HG03103 (cell line): ENCODE data around the gene AOAH.

Source experiments
- ATAC-seq: cut with Tn5 transposase; IDR thresholded peaks from one replicate; pipeline ENCODE4 v1.9.1; 2021; ENCODE audit warnings: low read depth; ENCODE audit not compliant: unreplicated experiment

Gene AOAH, protein sequence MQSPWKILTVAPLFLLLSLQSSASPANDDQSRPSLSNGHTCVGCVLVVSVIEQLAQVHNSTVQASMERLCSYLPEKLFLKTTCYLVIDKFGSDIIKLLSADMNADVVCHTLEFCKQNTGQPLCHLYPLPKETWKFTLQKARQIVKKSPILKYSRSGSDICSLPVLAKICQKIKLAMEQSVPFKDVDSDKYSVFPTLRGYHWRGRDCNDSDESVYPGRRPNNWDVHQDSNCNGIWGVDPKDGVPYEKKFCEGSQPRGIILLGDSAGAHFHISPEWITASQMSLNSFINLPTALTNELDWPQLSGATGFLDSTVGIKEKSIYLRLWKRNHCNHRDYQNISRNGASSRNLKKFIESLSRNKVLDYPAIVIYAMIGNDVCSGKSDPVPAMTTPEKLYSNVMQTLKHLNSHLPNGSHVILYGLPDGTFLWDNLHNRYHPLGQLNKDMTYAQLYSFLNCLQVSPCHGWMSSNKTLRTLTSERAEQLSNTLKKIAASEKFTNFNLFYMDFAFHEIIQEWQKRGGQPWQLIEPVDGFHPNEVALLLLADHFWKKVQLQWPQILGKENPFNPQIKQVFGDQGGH

DNA sequence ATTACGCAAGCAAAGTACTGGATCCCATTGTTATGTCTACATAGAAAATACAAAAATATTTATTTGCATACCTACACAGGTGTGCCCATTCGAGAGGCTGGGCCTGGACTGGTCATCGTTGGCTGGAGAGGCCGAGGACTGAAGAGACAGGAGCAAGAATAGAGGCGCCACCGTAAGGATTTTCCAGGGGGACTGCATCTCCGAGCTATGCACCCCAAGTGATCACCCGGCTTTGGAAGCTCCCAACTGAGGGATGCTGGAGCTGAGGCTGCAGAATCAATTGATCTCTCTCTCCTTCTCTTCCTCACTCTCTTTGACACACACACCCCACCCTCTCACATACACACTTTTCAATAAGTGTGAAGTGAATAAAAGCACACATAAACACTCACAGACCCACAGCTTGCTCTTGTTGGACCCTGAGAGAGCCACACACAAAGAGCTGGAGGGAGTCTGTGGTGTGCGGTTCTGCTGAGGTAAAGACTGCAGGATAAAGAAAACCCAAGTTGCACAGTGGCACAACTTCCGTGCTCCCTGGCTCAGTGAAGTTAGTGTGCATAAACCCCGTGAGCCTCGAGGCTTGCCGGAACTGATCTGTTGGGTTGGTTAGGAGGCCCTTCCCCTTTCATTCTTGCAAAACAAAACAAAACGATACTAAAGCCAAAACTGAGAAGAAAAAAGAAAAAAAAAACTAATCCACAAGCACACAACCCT, at the start of gene AOAH:
TSS of gene AOAH (minus strand) at position 544 of the 714 bp plus-strand sequence. CDS start at position 198, 346 bp downstream.
- peak; percentile 96 for ATAC-seq

DNA sequence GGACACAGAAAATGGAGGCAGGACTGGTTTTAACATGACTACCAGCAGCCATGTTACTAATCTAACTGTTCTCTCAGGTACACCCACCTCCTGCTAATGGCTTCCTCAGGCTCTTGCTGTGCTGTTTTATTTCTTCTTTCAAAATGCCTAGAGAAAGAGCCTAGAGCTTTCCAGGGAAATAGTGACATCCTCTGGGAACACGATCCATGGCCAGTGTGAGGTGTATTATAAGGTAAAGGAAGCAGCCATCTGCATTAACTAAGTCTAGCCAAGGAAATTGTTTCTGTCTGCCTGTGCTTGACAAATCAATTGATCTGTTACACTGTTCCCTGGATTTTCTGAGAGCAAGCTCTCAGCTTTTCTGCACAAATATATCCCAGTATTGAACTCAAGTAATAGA, 42.2 kb upstream of the AOAH start:
- ATAC-seq = no peak

DNA sequence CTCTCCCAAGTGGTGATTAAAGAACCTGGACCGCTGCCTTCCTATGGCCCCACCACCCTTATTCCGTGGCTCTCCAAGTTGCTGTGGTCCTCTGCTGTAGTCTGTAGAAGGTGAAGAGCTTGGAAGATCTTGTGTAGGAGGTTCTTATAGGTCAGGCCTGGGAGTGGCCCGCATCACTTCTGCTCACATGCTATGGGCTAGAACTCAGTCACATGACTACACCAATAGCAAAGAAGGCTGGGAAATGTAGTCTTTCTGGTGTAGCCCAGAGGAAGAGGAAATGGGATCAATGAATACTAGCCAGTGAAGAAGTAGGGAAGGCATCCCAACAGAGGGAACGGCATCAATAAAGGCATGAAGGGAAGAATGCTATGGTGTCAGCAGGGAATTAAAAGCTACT, 41.3 kb upstream of the AOAH start:
- ATAC-seq = no peak

DNA sequence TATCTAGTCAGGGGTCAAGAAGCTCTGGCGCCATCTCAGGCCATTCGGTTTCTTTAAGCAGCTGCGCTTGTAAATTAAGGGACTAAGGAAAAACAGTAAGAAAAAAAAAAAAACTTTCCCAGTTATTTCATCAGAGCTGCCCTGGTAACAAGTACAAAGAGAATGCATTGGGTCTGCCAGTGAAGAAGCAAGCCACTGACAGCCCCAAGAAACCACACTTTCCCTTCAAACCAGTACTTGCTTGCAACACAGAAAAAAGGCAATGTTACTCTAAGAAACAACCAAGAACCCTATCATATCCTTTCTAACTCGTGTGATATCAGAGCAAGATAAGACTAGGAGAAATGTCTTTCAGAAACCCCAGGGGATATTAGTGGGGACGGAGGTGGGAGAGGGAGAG, 40.6 kb upstream of the AOAH start:
- ATAC-seq = no peak

DNA sequence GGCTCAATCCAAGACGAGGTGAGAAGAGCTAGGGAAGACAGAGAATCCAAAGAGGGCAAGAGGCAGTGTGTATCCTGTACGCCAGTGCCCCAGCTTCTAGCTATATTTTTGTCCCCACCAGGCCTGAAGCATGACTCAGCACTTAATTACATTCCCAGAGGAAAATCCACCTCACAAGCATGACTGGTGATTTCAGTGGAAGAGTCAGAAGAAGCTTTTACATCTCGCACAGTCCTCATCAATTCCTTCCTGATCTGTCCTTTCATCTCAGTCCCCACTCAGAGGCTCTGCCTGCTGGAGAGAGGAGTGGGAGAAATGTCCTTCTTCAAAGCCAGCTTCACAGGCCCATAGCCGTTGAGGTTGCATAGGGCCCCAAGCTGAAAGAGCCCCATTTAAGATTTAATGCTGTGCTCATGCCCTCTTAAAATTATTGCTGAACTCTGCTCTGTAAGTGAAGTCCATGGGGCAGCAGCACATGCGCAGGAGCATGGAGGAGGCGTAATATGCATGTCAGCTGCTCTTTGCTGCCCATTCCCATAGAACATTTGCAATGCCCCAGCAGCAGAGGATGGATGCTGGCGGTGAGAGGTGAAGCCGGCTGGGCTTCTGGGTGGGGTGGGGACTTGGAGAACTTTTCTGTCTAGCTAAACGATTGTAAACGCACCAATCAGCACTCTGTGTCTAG, 39.0 kb upstream of the AOAH start:
- no peak for ATAC-seq

DNA sequence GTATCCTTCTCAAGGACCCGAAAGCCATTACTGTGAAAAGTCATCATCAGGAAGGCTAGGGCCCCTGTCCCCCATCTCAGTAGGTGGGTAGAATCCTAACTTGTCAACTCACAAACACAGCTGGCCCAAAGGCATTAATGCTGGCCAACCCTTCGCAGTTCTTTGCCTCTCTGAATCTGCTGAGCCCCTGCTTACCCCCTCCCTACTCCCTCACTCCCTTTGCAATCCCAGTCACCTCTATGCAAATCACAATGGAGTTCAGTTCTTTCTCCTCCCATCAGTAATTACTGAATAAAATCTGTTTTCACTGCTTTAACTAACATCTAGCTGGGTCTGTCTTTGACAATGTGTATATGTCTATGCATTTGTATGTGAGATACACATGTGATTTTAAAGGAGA, 38.1 kb upstream of the AOAH start:
- ATAC-seq = no peak

DNA sequence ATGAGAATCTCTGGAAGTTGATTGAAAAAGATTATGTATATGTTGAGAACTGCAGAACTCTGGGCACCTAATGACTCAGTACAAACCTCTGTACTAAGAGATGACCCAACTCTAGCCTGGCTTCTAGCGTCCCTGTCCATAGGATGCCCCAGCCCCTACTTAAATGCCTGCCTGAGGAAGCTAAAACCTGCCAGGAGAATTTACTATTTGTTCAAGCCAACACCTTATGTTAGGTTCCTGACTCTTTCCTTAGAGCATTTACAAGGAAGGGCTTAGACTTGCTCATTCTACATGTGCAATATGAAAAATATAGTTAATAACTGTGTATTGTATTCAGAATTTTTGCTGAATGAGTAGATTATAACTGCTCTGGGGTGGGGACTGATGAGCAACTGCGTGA, 37.5 kb upstream of the AOAH start:
- ATAC-seq = no peak

DNA sequence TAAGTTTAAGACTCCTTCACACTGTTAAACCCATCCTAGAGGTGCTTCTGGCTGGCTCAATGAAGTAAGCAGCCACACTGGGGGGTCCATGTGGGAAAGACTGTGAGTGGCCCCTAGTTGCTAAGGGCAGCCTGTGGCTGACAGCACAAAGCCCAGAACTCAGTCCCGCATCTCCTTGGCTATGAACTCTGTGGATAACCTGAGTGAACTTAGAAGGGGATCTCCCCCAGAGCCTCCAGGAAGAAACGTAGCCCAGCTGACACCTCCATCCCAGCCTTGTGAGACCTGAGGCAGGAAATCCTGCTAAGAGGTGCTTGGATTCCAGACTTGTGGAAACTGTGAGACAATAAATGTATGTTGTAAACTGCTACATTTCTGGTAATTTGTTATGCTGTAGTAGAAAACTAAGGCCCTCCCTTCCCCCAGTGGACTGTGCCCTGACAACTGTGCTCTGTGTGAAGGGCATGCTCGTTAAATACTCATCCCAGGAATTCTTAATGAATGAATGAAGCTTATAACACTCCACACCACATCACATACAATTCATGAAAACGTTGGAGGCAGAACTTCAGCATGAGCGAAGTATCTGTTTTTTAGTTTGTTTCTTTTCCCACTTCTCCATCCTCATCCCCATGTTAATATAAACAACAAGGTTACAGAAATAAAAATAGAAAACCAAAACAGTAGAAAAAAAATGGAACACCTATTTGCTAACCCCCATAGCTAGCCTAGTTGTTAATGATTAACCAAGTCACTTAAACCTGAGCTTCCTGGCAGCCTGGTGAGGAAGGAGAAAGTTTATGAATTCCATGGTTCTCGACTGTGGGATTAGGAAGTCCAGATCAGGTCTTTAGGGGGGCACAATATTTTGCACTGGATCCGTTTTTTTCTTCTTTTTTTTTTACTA, 36.8 kb upstream of the AOAH start:
- no peak for ATAC-seq

DNA sequence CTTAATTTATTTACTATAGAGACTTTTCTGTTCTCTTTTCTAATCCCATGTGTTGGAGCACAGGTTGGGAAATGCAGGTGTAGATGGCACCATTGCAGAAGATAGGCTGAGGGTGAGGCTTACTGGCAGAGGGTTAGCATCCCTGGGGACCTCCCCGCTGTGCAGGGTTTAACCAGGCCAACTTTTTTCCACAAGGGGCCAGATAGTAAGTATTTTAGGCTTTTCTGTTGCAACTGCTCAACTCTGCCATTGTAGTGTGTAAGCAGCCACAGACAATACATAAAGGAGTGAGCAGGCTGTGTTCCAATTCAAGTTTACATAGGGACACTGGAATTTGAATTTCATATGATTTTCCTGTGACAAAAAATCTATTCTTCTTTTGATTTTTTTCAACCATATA, 34.6 kb upstream of the AOAH start:
- no peak for ATAC-seq

DNA sequence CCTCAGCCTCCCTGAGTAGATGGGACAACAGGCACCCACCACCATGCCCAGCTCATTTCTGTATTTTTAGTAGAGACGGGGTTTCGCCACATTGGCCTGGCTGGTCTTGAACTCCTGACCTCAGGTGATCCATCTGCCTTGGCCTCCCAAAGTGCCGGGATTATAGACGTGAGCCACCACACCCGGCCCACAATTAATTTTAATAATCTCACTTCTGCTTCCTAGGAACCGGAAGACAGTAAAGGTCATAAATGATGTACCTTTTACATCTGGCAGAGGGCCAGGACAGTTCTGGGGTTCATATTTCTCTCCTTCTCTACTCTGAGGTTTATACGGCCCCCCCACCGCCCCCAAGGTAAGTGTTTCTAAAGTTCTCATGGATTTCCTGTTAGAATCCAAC, 31.2 kb upstream of the AOAH start:
- ATAC-seq = no peak

DNA sequence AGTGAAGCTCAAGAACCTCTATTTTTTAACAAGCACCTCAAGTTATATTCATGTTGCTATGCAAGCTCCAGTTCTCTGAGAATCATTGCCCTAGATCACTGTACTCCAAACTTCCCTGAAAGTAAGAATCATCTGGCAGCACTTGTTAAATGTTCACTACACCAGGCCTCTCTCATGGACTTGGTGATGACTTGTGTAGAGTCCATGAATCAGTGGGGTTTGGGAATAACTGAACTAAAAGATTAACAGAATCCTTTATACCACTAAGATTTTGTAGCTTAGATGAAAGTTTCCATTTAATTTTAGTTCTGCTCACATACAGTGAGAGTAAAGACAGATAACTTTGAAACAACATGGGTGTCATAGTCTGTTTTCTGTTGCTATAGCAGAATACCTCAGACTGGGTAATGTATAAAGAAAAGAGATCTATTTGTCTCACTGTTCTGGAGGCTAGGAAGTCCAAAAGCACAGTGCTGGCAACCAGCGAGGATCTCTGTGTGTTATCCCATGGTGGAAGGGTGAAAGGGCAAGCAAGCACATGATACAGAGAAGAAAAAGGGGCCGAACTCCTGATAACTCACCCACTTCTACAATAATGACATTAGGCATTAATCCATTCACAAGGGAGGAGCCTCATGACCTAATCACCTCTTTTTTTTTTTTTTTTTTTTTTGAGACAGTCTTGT, 27.9 kb upstream of the AOAH start:
- no peak for ATAC-seq

DNA sequence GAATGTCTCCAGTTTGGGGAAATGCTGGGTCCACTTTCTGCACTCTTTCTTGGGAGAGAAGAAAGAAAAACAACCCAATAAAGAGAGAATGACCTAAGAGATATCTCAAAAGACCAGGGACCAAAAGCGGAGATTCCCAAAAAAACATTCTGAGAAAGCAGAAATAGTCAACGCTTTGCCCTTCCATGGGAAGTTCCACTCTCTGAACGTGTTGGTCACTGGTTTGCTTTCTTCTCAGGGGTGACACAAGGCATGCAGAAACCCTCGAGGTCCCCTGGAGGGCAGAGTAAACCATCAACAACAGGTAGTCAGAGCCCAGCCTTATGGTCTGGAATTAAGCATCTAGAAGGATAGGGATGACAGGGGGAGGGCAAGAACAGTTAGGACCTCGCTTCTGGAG, 26.2 kb upstream of the AOAH start:
- ATAC-seq = no peak

DNA sequence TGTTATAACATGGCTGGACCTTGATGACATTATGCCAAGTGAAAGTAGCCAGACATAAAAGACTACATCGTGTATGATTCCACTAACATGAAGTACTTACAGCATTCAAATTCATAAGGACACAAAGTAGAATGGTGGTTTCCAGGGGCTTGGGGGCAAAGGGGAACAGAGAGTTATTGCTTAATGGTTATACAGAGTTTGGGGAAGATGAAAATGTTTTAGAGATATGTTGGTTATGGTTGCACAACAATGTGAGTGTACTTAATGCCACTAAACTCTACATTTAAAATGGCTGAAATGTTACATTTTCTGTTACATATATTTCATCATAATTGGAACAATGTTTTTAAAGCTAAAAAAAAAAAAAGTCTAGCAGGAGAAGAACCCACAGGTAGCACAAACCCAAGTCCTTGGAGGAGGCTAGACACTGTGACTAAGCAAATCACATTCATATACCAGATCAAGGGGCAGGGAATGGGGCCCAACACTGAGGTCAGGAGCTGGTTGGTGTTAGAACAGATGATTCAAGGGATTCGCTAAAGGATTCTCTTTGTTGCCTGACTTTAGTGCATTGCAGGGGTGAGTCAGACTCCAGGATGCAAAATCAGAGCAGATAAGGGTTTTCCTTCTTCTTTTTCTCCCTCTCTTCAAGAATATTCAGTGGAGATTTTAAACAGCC, 25.1 kb upstream of the AOAH start:
- no peak for ATAC-seq

DNA sequence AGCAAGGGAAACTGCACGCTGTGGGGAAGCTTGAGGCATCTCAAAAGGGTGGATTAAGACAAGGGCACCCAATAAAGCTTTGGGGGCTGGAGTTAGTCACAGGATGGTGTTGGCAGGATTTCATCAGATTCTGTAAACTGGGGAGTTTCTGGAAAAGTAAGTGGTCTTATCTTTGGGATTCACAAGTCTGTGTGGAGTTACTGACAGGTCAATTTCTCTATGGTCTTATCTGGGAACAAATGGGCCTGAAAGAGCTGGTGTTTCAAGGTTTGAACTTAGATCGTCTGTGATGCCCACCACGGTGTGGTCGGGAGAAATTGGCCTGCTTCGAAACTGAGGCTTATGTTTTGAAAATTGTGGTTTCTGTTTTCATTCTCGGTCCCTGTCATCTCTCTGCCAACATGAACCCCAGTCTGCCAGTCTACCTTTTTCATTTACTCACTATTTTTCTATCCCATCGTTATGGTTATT, 23.8 kb upstream of the AOAH start:
- ATAC-seq = no peak

DNA sequence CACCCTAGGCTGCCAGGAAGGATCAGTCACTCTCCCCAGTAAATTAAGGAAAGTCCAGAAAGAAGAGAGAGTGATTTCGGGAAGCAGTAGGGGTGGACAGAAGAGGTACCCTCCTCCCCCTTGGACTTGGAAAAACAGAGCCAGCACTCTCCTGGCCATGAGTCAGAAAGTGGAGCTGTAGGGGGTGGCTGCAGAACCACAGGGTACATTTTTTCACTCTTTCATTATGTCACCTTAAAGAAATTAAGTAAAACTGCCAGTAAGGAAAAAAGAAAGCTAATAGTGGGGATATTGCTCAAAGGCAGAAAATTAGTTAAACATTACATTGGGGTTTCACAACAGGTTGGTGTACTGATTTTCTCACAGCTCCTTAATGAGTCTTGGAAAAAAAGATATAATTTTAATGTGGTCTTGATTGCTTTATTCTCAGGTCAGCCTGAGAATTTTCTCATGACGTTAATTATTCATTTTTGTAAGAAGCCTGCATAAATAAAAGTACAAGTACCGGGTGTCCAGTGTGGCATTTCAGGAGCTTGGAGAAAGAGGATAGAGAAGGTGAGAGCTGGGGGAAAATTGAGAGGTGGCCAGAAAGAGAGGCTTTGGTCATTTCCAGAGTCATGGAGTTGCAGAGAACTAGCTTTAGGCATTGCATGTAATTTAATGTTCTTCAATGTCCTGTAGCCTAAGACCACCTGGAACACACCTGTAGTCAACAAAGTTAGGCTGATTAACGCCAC, 23.2 kb upstream of the AOAH start:
- no peak for ATAC-seq

DNA sequence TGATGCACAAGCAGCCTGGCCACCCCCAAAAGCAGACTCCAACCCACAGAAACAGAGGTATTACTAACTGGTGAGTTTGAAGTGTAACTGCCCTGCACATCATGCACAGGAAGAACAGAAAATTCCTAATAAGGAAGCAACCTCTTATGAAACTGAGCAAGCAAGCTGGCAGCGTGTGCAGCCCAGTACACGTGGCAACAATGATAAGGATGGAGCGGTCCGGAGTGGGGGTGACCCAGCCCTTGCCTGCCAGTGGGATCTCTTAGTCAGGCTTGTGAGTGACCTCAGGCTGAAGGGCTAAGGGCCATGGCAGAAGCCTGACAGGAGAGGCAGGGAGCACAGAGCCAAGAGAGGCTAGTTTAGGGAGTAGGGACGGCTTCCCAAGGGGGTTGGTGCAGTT, 22.1 kb upstream of the AOAH start:
- ATAC-seq = no peak

DNA sequence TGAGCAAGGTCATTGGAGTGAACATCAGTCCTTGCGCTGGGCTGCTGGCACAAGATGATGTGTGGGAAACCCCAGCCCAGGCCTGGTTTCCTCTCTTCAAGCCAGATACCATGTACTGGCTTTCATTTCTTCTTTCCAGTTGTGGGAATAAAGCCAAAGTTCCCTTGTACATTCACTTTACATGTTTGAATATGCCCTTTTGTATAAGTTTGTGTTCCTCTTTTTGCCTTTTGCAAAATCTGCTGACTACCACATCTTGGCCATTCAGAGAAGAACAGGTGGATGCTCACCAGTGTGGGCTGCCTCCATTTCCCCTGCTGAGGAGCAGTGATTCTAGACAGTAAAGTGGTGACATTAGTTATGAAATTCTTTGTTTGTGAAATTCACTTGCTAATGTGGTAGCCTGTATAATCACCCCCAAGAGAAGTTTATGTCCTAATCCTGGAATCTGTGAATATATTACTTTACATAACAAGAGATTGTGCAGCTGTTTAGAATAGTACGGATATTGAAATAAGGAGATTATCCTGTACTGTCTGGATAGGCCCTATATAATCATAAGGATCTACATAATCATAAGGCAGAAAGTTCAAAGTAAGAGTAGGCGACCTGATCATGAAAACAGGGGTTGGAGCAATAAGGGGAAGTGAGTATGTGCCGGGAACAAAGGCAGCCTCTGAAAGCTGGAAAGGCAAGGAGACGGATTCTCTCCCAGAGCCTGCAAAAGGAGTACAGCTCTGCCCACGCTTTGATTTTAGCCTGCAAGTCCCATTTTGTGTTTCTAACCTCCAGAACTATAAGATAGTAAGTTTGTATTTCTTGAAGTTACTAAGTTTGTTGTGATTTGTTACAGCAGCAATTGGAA, 18.8 kb upstream of the AOAH start:
- peak; percentile 67 for ATAC-seq
